HG02763 (cell line): ENCODE data around the gene SF3B4.

Experiments
- ATAC-seq: cut with Tn5 transposase; IDR thresholded peaks from one replicate; pipeline ENCODE4 v1.9.1; 2021; ENCODE audit warnings: mild to moderate bottlenecking, moderate library complexity; ENCODE audit not compliant: unreplicated experiment

SF3B4 gene

DNA sequence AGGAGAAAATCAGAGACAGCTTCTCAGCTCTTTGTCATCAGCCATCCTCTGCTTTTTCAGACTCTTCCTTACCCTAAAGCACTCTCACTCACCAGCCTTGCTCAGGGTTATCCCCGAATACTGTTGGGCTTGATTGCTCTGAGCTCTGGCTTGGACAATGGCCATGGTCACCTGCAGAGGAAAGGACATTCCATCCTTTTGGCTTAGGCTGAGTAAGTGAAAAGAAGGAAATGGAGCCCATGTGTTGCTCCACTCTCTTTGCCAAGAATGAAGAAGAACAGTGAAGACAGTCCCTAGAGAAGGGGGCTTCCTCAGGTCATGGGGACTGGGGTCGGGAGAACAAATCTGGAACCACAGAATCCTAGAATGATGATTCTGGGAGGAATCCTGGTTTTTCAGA is 6.8 kb upstream of the SF3B4 start:
- no peak for ATAC-seq

DNA sequence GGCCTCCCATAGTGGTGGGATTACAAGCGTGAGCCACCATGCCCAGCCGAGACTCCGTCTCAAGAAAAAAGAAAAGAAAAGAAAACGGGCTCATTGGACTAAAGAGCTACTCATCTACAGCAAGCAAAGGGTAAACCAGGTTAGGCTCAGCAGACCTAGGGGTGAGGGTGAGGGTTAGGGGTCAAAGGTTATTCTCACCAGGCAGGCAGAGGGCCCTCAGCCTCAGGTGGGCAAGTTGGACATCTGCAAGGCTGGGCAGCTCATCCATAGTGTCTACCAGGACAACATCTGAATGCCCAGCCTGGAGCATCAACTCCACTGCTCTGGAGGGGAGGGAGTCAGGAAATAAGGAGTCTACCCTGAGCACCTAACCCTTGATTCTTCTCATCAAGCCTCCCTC is 5.6 kb upstream of the SF3B4 start:
- no peak for ATAC-seq

DNA sequence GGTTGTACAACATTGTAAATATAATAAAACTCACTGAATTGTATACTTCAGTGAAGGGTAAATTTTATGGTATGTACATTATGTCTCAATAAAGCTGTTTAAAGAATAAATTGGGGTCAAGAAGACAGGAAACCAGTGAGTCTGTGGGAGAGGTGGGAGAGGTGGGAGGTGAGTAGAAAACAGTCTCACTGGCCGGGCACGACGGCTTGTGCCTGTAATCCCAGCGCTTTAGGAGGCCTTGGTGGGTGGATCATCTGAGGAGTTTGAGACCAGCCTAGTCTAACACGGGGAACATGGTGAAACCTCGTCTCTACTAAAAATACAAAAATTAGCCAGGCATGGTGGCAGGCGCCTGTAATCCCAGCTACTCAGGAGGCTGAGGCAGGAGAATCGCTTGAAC is 4.9 kb upstream of the SF3B4 start:
- ATAC-seq, result no peak

DNA sequence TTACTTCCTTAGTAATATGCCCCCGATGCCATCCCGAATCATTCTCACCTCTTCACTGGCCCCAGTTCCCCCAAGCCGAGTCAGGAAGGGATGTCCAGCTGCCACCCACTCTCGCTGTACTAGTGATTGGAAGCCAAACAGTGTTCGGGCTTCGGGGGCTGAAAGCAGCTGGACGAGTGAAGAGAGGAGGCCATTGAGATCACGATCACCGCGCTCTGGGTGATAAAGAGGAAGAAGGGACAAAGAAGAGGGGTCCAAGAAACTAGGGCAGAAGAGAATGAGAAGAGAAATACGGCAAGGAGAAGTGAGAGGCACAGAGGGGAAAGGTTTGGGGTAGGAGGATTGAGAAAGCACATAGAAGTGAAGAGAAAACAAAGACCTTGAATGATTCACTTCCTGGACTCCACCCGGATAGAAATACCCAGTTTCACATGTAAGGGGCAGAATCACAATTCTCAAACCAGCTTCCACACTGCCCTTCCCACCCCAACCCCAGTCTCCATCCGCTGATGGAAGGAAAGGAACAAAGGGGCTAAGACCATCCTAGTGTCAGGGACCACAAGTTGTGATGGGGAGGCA is 3.7 kb upstream of the SF3B4 start:
- no peak for ATAC-seq

DNA sequence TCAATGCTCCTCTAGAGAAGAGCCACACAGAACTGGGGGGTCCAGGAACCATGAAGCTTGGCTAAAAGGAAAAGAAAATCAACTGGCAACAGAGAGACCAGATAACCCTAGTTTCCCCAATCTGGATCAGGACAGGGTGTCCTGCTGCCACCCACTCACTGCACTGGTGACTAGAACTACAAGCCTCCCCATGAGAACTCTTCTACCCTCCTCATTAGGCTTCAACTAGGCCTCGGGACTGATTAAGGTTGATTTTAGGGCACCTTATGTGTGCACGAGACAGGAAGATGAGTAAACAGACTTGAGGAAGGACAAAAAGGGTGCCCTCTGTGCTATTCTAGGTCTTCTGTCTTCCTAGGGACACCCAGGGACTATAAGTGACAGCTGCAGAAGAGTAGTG is 2.3 kb upstream of the SF3B4 start:
- ATAC-seq, result no peak

DNA sequence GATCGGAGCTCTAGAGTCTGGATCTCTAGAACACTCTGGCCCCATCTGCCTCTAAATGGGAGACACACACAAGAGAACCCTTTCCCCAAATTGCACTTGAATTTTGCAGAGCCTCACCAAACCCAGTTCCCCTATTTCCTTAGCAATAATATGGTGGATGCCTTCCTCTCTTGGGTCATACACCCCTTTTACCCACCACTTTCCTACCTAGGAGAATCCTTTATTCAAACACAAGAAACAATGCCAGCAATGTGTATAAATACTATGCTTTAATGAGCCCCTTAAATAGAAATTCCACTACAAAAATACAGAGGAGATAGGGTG is 760 bp upstream of the SF3B4 start:
- ATAC-seq, result no peak

DNA sequence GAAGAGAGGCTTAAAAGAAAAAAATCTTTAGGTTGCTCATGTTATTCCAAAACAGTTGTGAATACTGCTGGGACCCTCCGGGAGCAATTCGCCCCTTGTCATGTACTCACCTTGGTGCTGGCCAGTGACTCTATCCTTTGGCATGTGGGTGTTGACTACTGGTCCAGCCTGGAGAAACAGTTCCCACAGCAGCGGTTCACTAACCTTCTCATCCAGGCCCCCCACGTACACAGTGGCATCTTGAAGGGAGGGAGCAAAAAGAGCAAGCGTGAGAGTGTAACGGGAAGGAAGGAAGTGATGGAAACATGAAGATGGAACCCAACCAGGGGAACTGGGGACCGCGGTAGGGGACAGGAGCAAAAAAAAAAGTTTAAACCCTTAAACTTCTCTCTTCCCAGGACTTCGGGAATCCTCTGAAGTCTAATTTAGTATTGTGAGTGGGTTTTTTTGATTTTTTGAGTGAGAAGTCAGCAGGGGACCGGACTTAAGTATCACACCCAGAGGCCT is 494 bp downstream of the SF3B4 start:
- no peak for ATAC-seq

DNA sequence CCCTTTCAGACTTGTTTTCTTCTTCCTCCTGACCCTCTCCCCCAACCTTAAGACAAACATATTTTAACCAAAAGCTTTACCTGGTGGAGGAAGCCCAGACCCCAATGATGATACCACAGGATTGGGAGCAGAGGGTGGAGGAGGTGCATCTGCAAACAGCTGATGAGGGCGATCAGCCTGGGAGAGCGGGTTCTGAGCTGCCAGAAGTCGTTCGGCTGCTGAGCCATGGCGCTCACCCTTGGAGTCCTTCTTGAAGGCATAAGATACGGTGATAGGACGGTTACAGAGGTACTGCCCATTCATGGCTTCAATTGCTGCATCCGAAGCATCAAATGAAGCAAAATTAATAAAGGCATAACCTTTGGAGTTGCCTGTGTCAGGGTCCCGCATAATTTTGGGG is 1.3 kb downstream of the SF3B4 start:
- ATAC-seq, result no peak

DNA sequence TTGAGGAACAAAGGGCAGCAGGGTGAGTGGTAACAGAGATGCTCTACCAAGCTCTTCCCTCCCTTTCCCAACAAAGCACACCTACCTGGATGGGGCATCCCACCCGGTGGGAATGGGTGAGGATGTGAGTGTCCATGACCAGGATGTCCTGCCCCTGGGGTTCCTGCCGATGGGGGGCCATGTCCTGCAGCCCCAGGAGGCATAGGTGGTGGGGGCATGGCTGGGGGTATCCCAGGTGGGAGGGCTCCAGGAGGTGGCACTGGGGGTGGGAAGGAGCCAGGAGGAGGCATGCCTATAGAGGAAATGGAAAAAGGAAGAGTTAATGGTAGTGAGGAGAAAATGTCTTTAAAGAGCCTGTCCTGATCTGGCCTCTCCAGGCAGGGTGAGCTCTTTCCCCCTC is 1.9 kb downstream of the SF3B4 start:
- ATAC-seq, result no peak

DNA sequence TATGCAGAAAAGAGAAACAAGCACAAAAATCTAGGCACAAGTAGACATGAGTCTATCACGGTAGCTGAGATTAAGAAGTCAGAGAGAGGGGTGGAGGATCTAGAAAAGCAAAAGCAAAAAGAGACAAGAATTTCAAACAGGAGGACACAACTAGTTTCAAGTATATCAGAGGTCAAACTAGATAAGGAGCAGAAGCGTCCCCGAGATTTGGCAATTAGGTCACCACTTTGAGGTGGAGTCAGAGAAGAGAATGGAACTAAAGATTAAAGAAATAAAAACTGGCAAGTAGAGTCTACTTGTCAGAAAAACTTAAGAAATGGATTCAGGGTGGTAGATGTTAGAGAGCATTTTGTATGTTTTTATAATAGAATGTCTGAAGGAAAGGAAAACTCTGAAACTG is 2.3 kb downstream of the SF3B4 start:
- no peak for ATAC-seq

DNA sequence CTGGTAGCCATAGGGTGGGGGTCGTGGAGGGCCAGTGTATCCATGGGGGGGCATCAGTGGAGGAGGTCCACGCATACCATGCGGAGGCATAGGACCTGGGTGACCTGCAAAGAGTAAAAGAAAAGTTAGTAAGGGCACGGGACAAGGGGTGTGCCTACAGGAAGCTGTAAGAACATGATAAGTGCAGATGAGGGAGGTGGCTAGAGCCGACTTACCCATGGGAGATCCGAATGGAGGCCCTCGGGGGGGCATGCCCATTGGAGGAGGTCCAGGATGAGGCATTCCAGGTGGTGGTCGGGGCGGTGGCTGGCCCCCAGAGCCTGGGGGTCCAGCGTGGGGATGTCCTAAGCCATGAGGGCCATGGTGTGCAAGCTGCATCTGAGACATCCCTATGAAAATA is 4.0 kb downstream of the SF3B4 start:
- ATAC-seq, result no peak

DNA sequence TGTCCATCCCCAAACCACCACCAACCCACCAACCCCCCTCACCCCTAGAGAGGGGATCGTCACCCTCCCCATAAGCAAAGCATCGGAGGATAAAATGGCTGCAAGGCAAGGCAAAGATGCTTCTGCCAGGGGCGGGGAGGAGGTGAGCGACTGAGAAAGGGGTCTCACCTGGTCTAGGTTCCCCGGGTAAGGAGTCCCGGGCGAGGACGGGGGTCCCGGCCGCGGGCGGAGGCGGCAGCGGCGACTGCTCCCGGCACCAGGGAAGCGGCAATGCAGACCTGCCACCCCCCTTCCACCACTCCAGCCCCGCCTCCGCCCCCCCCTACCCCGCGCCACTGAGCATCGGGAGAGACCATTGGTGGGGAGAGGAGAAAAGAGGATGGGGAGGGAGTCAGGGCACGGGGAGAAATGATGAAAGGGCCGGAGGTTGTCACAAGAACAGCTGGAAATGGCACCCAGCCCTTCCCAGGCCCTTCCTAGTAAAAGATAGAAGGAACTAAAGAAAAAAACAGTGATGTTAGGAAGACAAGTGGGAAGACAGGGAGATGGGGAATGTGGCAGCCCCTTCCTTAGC is 9.9 kb downstream of the SF3B4 start, which contains the start of gene SV2A:
Gene SV2A (minus strand): TSS at position 274 of the 574 bp plus-strand sequence. CDS start 4,004 bp downstream, outside the sequence.
- no peak for ATAC-seq

DNA sequence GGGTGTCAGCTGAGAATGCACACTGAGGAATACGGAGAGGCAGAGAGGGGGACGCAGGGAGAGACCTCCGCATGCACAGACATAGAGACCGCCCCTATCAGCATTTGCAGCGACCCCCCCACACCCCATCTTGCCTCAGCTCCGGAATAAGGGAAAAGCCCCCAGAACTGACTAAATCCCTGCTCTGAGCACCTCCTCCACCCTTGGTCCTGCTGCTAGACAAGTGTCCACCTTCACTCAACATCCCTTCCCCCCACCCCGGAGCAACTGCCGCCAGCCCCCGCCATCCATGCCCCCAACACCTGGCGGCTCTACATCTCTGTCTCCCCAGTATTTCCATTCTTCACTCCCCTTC is 10.7 kb downstream of the SF3B4 start:
- ATAC-seq, result no peak

DNA sequence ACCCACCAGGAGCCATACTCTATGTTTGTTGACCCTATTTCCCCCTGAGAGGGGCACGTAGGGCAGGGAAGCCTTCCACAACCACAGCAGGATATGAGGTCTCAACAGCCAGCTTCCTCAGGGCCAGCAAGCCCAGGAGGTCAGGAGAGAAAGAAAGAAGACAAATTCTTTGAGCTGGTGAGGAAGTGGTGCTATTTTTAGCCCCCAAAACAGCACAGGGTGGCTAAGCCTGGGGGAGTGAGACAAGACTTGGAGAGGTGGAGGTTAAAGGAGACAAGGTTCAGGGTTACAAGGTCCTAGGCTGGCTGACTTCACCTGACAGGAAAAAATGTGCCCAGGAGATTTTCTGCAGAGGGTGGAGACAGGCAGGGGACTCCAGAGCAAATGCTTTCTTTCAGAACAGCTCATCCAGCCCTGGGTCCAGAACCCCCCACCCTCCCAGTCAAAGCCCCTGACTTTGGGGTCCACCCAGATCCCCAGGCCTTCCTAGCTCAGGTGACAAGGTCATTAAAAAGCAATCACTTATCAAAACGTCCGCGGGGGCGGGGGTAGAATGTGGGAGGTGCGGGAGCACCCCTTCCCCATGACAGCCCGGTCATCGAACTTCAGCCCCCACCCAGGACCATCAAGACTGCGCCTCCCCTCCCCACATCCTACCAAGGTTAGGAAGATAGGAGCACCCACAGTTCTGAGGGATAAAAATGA is 11.3 kb downstream of the SF3B4 start:
- no peak for ATAC-seq

DNA sequence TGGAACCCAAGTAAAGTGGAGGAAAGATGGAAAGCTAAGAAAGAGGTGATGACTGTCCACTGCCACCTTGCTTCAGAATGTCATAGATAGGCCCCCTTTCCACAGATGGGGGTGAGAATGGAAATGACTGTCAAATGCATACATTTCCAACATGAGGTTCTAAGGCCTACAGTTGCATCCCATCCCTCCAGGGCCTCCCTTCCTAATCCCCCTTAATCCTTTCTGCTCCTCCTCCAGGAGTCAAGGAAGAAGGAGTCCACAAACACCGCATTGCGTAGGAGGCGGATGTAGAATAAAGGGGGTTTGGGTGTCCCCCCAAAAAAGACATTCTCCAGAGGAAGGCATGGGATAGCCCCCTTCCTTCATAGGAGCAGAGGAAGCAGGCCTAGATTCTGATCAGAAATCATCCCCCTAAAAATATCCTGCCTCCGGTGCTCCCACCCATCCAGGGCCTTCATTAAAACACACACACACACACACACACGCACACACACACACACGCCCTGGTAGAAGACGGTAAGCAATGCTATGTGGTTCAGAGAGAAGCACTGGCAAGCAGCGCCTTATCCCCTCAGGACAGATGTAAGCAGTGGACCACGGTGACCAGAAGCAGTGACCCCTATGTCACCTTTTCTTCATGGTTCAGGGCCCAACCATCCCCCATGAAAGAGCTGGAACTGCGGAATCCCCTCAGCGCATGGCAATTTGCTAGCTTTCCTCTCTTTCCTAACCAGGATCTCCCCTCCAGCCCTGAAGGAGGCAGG is 12.0 kb downstream of the SF3B4 start:
- no peak for ATAC-seq

DNA sequence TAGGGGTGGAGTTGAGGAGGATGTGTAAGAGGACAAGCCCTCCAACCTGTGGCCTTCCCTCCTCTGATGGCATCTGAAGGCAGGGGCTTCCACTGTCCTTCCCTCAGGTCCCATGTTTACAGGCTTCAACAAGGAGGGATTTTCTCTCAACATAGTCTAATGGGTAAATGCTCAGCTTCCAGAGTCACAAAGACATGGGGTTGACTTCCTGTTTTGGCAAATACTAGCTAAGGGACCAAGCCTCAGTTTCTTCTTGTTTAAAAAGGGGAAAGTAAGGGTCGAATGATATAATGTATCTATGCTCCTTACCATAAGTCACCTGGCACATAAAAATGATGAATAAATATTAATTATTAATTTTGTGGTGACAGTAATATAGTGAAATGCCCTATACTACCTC is 13.1 kb downstream of the SF3B4 start:
- ATAC-seq, result no peak

DNA sequence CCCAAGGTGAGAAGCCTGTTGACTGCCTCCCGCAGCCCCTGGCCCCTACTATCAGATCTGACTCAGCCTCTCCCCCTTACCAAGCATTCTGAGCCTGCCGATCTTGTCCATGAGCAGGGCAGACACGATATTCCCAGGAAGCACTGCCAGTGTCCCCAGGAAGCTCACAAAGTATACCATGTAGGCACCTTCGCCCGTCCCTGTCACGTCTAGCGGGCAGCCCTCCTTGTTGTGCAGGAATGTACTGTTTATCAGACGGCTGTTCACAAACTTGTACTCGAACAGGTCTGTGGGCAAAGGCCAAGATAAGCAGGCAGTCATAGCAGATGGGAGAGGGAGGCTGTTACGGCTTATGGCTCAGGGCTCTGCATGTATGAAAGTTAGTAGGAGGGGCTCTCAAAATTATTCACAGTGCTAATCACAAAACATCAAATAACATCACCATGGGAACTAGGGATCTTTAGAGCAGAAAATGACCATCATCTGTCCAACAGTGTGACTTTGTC is 21.0 kb downstream of the SF3B4 start:
- no peak for ATAC-seq

DNA sequence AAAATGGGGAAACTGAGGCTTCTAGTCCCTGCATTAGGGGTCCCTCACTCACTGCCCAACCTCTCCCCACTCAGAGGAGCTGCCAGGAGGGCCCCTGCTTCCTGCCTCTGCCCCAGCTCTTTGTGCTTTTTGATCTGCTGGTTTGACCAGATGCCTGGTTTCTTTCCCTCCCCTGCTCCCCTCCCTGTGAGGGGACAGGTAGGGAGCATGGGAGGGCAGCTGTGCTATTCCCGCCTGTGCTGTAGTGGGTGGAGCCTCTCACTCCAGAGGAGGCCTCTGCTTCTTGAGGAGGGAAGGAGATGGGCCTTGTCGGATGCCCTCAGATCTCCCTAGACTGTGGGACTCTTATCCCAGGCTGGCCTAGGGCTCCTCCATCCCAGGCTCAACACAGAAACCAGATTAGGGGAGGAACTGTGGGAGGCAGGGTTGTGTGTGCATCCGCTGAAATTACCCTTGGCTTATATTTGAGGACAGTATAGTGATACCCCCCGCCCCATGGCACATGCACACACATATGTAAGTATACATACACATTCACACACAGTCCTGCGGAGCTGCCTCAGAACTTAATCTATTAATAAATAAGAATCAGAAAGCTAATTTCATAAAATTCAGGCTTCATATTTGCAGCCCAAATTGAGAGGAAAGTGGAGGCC is 23.6 kb downstream of the SF3B4 start:
- ATAC-seq, result no peak

DNA sequence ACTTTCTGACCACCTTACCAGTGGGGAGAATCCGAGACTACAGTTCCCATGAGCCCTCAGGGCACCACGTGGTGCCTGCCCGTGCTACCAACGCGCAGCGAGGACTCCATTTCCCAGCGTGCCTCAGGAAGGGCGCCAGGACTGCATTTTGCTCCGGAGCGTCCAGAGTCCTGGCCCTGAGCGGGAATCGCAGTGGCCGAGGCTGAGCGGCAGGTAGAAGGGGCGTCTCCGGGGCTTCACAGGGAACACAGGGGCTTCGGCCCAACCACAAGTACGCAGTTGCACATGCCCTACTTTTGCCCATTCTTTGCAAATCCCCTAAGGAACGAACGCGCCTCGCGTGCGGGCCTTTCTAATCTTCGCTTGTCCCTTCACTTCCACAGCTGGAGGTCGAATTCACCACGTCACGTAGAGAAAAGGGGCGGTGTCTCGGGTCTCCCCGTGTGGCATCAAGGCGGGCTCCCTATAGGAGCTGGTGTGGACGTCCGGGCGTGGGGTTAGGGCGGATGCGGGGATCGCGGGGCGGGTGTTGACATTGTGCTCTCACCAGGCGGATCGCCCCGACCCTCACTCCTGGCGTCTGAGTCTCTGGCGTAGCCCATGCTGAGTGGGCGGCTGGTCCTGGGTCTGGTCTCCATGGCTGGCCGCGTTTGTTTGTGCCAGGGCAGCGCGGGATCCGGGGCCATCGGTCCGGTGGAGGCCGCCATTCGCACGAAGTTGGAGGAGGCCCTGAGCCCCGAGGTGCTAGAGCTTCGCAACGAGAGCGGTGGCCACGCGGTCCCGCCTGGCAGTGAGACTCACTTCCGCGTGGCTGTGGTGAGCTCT is 27.9 kb downstream of the SF3B4 start, which contains the start of gene BOLA1:
Gene BOLA1 (plus strand): TSS at position 109 of the 825 bp plus-strand sequence. CDS start 492 bp downstream, at position 601.
- ATAC-seq, result peak; percentile 98

DNA sequence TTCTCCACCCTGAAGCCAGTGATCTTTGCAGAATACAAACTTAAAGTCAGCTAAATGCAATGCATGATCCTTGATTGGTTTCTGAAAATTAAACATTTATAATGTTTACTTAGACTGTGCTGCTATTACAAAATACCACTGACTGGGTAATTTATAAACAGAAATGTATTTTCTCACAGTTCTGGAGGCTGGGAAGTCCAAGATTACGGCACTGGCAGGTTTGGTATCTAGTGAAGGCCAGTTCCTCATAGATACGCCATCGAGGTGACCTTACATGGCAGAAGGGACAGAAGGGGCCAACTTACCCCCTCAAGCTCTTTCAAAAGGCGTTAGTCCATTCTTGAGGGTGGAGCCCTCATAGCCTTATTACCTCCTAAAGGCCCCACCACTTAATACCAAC is 31.0 kb downstream of the SF3B4 start:
- no peak for ATAC-seq
